HuH-7 (cell line): ENCODE results near the gene ISG15.
"Not testable (repeated sequence)": the region's sequence is repeated elsewhere in the genome, so short reads cannot be mapped to it uniquely, and the experiment has no call there.

ENCODE experiments used
- DNase-seq: peaks from one replicate; pipeline ENCODE4 v3.0.0; 2011; ENCODE audit warnings: low spot score

ISG15 gene

DNA sequence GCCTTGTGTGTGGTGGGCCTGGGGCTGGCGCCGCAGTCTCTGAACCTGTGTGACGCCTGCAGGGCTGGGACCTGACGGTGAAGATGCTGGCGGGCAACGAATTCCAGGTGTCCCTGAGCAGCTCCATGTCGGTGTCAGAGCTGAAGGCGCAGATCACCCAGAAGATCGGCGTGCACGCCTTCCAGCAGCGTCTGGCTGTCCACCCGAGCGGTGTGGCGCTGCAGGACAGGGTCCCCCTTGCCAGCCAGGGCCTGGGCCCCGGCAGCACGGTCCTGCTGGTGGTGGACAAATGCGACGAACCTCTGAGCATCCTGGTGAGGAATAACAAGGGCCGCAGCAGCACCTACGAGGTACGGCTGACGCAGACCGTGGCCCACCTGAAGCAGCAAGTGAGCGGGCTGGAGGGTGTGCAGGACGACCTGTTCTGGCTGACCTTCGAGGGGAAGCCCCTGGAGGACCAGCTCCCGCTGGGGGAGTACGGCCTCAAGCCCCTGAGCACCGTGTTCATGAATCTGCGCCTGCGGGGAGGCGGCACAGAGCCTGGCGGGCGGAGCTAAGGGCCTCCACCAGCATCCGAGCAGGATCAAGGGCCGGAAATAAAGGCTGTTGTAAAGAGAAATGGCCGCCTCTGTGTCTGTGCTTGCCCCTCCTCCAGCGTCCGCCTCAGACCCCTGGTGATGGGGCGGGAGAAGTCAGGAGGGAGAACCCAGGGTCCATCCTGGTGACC is 788 bp downstream of the ISG15 start:
- DNase-seq, result no peak

DNA sequence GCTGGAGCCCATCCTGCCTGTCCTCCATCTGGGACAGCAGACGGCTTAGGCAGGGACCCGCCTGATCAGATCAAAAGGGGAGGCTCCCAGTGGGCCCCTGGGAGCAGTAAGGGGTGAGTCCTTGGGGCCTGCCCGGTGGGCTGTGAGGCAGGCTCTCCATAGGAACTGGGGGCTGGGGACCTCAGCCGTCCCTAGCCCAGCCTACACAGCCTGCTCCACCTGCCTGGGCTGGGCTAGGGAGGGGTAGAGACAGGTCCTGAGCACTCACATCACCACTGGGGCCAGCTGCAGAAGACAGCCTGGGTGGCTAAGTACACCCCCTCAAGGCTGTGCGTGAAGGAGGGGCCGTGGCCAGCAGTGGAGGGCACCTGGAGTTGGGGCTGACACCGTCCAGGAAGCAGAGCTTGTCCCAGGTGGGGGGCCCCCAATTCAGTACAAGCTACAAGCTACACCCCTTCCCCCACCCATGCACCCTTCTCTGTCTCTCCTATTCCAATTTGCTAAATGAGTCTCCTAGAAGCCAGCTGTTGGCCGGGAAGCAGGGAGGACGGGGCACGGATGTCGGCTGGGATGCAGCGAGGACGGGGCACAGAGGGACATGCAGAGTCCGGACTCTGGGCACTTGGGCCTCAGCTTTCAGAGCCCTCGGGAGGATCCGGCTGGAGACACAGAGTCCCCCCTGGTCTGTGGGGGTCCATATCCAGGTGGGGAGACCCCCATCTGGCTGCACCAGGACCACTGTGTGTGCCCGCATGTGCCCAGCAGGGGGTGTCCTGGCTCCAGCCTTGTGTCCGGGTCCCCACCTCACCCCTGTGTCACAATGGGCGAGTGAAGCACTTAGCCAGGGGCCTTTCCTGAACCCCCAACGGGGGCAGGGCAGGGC is 1.7 kb downstream of the ISG15 start:
- no peak for DNase-seq

DNA sequence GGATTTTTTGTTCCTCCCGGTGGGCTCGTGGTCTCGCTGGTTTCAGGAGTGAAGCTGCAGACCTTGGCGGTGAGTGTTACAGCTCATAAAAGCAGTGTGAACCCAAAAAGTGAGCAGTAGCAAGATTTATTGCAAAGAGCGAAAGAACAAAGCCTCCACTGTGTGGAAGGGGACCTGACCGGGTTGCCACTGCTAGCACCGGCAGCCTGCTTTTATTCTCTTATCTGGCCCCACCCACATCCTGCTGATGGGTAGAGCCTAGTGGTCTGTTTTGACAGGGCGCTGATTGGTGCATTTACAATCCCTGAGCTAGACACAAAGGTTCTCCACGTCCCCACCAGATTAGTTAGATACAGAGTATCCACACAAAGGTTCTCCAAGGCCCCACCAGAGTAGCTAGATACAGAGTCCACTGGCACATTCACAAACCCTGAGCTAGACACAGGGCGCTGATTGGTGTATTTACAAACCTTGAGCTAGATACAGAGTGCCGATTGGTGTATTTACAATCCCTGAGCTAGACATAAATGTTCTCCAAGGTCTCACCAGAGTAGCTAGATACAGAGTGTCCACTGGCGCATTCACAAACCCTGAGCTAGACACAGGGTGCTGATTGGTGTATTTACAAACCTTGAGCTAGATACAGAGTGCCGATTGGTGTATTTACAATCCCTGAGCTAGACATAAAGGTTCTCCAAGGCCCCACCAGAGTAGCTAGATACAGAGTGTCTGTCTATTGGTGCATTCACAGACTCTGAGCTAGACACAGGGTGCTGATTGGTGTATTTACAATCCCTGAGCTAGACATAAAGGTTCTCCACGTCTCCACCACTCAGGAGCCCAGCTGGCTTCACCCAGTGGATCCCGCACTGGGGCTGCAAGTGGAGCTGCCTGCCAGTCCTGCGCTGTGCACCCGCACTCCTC is 4.4 kb downstream of the ISG15 start:
- DNase-seq, result not testable (repeated sequence)

DNA sequence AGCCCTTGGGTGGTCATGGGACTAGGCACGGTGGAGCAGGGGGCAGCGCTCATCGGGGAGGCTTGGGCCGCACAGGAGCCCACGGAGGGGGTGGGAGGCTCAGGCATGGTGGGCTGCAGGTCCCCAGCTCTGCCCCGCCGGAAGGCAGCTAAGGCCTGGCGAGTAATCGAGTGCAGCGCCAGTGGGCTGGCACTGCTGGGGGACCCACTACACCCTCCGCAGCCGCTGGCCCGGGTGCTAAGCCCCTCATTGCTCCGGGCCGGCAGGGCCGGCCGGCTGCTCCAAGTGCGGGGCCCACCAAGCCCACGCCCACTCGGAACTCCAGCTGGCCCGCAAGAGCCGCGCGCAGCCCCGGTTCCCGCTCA is 5.0 kb downstream of the ISG15 start:
- not testable (repeated sequence) for DNase-seq

DNA sequence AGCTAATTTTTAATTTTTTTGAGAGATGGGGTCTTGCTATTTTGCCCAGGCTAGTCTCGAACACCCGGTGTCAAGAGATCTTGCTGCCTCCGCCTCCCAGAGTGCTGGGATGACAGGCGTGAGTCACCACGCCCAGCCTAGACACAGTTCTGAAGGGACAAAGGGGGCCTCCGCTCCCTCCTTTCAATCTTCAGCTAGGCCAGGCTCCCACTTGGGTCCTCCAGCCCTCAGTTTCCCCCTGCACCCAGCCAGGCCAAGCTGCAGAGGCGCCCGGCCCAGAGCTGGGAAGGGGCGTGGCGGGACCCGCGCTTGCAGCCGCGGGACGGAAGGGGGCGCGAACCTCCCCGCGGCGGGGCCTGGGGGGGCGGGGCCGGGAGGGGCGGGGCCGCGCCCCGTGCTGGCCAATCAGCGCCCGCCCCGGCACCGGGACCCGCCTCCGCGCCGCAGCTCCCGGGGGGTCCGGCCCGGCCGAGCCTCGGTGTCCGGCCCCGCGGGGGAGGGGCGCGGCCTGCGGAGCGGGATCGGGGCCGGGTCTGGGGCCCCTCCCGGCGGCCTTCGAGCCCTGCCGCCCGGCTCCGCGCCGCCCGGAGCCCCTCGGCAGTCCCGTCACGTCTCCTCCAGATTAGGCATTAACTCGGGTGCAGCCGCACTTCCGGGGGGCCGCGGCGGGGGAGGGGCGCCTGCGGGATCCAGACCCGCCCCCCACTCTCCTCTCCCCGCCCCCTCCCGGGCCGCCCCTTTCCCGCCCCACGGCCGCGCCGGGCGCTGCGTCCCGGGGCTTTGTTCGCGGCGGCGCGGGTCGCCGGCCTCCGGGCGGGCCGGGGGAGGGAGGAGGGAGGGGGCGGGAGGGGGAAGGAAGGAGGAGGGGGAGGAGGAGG is 6.1 kb downstream of the ISG15 start:
- peak; percentile 86 for DNase-seq

DNA sequence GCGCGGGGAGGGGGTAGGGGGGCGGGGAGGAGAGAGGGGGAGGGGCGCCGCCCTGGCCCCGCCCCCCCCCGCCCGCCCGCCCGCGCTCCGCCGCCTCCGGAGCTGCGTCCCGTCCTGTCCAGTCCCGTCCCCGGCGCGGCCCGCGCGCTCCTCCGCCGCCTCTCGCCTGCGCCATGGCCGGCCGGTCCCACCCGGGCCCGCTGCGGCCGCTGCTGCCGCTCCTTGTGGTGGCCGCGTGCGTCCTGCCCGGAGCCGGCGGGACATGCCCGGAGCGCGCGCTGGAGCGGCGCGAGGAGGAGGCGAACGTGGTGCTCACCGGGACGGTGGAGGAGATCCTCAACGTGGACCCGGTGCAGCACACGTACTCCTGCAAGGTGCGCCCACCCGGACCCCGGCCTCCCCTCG is 6.7 kb downstream of the ISG15 start, which contains the start of gene AGRN:
AGRN (plus strand) TSS at position 121 of the 405 bp plus-strand sequence; CDS start at position 174, 53 bp downstream.
- no peak for DNase-seq

DNA sequence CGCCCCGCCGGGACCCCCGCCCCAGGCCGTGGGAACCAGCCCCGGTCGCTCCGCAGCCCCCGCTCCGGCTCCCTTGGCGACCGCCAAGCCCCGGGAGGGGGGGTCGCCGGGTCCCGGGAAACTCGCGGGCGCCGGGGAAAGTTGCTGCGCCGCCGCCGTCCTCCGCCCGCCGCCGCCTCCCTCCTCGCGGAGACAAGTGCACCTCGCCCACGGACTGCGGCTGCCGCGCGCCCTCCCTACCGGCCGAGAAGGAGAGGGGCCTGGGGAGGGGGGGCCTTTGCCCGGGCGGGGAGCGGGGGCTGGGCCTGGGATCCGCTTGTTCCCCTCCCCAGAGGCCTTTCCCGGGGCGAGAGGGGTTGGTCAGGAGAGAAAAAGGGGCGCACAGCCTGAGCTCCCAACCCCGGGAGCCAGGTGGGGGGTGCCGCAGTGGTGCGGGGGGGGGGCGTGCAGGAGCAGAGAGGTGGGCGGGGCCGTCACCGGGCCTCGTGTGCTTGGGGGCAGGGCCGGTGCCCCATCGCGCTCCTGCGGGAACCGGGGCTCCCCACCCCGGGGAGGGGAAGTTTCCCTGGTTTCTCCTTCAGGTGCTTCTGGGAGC is 7.2 kb downstream of the ISG15 start:
- no peak for DNase-seq

DNA sequence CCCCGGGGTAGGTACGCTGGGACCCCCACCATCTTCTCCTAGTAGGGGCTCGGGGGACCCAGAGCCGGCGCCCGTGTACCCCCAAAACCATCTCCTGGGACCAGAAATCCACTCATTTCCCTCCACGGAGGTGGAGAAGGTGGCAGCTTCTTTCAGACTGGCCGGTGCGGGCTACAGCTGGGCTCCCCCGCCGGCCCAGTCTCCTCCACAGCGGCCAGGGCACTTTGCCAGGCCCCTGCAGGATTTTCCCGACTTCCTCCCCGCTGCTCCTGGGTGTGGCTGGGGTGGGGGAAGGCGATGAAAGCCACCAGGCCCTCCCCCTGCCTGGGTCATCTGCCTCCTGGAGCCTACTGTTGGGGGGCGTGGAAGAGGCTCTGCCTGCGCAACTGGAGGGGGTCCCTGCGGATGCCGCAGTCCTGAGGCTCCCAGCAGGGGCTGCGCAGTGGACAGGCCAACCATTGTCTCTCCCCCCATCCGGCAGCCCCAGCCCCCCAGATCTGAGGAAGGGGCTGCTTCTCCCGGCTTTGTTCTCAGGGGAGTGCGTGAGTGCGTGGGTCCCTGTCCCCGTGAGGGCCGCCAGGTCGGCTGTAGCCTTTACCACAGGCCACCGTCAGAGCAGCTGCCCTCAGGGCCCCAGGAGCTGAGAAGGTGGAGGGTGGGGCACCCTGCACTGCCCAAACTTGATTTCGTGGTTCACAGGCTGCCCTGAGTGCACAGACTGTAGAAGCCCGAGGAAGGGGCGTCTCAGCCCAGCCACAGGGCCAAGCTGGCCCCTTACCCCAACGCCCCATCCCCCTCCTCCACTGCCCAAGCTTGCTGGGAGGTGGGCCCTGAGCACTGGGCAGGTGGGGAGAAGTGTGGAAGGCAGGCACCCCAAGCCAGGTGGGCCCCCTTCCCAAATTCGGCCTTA is 8.0 kb downstream of the ISG15 start:
- peak; percentile 68 for DNase-seq

DNA sequence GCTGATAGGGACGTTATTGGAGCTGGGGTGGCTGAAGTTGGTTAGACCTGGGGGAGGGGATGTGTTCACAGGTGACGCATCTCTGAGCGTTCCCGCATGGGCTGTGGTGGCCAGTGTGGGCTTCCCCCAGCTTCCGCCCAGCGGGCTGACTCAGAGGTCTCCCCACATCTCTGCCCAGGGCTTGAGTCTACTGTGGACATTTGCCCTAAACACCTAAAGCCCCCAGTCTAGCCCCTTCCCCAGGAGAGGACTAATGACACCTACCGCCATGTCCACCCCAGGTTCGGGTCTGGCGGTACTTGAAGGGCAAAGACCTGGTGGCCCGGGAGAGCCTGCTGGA is 8.6 kb downstream of the ISG15 start:
- no peak for DNase-seq

DNA sequence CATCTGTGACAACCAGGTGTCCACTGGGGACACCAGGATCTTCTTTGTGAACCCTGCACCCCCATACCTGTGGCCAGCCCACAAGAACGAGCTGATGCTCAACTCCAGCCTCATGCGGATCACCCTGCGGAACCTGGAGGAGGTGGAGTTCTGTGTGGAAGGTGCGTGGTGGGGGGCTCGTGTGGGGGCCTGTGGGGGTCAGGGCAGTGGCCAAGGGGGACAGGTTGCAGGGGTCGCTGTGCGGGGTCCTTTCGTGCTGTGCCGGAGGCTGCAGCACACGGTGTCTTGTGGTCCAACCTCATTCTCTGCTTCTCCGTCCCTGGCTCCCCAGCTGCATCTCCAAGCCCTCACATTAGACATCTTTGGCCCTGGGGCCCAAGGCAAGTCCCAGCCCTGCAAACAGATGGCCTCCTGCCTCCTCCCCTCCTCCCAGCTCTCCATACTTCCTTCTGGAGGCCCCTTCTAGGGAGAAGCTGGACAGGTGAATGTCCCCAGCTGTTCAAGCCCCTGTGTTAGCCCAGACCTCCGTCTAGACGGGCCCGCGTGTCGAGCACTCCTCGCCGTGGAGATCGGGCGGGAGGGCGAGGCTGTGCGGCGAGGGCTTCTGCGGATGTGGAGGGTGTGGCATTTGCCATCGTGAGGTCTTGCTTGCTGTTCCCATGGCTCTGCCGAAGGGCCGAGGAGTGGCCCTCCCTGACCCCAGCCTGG is 9.2 kb downstream of the ISG15 start:
- DNase-seq, result no peak

DNA sequence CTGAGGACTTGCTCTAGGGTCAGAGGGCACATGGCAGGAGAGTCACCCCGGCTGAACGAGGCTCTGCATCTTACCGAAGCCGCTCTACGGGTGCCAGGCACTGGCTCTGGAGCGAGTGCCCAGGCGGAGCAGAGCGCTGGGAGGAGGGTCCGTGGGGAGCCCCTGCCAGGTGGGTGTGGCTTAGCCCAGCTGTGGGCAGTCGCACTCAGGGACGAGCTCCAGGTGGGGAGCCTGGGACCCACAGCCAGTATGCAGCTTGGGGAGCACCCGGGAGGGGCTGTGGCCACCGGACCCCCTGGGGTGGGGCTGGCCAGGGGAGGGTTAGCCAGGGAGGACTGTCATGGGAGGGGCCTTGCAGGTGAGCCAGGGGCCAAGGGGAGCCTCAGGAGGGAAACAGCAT is 10.4 kb downstream of the ISG15 start:
- no peak for DNase-seq

DNA sequence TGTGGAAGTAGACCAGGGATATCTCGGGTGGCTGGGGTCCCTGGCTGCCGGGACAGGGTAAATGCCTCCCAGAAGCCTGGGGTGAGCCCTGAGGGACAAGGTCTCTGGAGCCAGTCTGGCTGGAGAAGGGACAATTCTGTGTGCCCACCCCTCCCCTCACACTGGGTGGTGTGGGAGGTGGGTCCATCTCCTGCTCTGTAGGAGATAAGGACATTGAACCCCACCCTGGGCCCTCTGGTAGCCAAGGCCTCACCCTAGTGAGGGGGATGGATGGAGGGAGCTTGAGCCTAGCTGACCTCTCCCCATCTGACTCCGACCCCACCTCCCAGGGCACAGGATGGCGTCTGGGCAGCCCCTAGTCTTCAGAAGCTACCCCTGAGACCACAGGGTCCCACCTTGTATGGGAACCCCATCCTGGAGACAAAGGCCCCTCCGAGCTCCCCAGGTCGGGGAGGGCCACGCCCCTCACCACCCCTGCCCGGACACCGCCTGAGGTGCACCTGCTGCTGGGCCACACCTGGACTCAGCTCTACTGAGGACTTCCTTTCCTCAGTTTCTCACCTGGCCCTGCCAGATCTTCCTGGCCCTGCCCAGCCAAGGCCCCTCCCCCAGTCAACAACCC is 11.0 kb downstream of the ISG15 start:
- DNase-seq, result no peak

DNA sequence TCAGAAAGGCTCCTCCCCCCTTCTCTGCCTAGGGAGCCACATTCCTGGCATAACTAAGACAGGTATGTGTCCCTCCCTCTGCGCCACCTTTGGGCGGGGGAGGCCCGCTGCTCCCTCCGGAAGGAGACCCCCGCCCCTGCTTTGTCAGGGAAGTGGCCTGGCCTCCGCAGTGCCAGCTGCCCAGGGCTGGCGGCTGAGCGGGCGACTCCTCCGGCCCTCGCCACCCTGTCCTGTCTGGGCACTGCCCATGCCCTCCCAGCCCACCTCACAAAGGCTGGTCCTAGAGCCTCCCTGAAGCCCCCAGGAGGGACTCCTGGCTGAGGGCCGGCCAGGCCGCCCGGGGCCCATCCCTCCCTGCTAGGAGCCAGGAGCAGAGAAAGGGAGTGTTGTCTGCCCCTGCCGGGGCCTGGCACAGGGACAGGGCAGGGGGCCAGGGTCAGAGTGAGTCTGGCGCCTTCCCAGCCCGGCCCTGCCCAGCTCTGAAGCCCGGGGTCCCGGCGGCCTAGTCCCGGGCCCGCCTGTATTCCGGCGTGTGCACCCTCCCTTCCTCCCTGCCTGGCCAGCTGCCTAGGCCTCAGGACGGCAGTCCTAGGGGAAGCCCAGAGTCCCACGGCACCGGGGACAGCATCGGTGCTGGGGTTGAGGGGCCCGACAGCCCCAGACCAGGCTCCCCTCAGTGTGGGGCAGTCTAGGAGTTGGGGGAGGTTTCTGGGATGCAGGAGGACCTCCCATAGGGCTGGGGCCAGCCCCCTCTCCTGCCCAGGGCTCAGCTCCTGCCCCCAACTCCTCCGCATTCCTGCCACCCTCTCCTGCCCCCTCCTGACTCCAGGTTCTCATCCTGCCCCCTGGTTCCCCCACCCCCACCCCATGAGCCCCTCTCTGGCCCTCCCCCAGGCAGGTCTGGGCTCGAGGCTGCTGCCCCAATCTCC is 11.7 kb downstream of the ISG15 start:
- no peak for DNase-seq

DNA sequence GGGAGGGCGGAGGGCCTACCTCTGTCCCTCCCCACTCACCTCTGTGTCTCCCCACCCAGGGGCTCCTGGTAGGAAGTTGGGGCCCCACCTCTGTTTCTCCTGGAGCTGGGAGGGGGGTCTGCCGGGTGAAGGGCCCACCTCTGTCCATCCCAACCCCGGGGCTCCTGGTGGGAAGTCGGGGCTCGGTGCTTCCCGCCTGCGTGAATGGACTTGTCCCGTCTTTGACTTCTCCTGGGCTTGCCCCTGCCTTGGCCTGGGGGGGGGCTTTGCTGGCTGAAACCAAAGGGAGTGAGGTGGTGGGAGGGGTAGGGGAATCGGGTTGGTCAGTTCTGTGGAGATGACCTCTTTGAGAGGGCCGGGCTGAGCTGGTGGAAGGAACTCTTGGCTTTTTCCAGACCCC is 12.4 kb downstream of the ISG15 start:
- no peak for DNase-seq

DNA sequence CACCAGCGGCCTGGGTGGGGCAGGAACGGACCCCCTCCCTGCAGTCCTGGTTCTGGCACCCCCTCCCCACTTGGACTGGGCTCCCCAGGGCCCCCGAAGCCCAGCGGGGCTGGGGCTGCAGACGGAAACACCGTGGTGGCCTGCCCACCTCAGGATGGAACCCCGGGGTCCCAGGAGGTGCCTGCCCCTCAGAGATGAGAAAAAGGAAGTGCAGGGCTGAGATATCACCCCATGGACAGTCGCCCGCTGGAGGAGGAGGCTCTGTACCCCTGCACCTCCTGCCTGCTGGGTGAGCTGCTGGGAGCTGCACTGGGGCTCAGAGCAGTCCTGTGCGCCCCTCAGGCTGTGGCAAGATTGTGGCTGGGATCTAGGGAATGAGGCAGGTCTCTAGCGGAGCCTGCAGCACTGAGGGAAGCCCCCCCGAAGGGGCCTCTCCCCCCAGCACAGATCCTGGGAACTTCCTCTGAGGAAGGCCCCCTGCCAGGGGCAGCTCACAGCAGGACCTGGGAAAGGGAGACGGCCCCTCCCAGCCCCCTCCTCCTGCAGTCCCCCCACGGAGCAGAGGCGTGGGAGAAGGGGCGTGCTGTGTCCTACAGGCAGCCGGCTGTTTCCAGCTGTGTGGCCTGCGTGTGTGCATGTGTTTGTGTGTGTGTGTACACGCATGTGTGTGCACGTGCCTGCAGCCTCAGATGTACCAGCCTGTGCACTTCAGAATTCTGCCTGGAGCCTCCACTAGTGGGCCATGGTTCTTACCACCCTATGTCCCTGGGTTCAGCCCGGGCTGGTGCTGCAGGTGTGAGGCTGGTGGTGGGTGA is 13.5 kb downstream of the ISG15 start:
- DNase-seq, result no peak

DNA sequence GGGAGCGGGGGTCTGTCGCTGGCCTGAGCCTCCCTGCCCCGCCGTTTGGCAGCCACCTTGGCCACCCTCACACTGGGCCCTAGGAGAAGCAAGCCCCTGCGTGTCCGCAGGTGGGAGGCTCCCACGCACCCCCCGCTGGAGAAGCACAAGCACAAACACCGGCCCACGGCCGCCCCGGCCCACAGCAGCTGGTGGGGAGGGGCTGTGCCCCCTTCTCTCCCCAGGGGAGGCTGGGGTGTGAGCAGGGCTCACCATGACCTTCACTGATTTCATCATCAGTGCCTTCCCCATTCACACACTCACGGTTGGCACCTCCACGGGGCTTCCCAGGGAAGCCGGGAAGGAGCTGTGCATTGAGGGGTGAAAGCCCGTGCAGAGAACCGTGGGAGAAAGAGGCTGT is 14.5 kb downstream of the ISG15 start:
- DNase-seq, result no peak
